ENCODE results near the gene SPTSSB.

DNA sequence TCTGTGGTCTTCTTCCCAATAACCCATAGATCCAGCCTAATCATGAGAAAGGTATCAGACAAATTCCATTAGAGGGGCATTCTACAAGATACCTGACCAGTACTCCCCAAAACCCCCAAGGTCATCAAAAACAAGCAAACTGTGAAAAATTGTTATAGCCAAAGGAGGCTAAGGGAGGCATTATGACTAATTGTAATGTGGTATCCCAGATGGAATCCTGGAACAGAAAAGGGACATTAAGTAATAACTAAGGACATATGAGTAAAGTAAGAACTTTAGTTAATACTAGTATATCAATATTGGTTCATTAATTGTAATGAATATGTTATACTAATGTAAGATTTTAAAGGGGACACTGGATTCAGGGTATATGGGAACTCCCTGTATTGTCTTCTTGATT, 20.4 kb downstream of the SPTSSB start:
- TF ChIP-seq POLR2AphosphoS5 (IDR thresholded peaks at IDR 0.05; ENCODE audit: low read depth, low read length) (no peak), POLR2A (IDR thresholded peaks at IDR 0.05; ENCODE audit: low read depth, low read length) (no peak), TAF1 (IDR thresholded peaks at IDR 0.05; ENCODE audit: borderline replicate concordance, low read depth, low read length) (no peak)
